Mesothelial cell of epicardium (in vitro differentiated cells): ENCODE measurements around the gene B4GALT5. TPM values are rescaled to one million over a fixed set of nuclear protein-coding genes. Genes with fewer than 3 reads are reported as not detected.

Source experiments
- DNase-seq, 2 experiments: peaks; one replicate each; pipeline ENCODE4 v3.0.0; 2021; ENCODE audit warnings: low spot score in 2 of 2; ENCODE audit not compliant: unreplicated experiment in 2 of 2
- H3K27ac Mint-ChIP-seq: 2 replicates; pipeline ENCODE4 v1.8.0; 2021; ENCODE audit warnings: mixed read lengths
- H3K27me3 Mint-ChIP-seq: 2 replicates; pipeline ENCODE4 v1.8.0; 2021; ENCODE audit warnings: low read depth, mixed read lengths
- H3K36me3 Mint-ChIP-seq: 2 replicates; pipeline ENCODE4 v1.8.0; 2021; ENCODE audit warnings: mixed read lengths
- H3K4me1 Mint-ChIP-seq: 2 replicates; pipeline ENCODE4 v1.8.0; 2021; ENCODE audit warnings: mixed read lengths
- H3K4me3 Mint-ChIP-seq: 2 replicates; pipeline ENCODE4 v1.8.0; 2021; ENCODE audit warnings: mild to moderate bottlenecking, moderate library complexity, mixed read lengths
- H3K9me3 Mint-ChIP-seq: 2 replicates; pipeline ENCODE4 v1.8.0; 2021; ENCODE audit warnings: mixed read lengths
- total RNA-seq: library from RNA; stranded (reverse); gene quantifications from 3 replicates; pipeline ENCODE4 v1.2.1, GENCODE V29; 2021
- TF ChIP-seq, protein P1 (sequence below): fragments of 200-600 bp; sonication (generic); IDR thresholded peaks from one replicate; pipeline ENCODE4 v1.5.0; 2021; ENCODE audit warnings: antibody characterized with exemption; ENCODE audit not compliant: unreplicated experiment

Gene B4GALT5
- total RNA-seq, 1 donor from 2014 or later, result 52.6 TPM

DNA sequence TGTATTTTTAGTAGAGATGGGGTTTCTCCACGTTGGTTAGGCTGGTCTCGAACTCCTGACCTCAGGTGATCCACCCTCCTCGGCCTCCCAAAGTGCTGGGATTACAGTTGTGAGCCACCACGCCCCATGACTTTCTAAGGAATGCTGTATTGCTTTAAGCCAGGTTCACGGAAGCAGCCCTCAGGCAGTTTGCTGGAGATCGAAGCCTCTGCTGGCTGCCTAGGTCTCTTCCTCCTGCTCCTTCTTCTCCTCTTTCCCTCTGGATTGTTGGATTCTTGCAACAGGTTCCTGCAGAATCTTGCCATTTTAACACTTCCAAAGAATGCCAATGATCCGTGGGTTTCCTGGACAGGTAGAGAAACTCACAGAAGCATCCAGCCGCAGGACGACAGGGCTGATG is 29.3 kb upstream of the B4GALT5 start:
- H3K36me3 Mint-ChIP-seq, result no peaks in the 10 kb centered on the region
- no peak overlapping the region for H3K27ac Mint-ChIP-seq
- H3K4me3 Mint-ChIP-seq, result no peak overlapping the region
- H3K27me3 Mint-ChIP-seq, result no peaks in the 10 kb centered on the region
- no peak for DNase-seq
- peaks cover 6% of the 10 kb centered on the region for H3K4me1 Mint-ChIP-seq
- TF ChIP-seq, protein P1, sequence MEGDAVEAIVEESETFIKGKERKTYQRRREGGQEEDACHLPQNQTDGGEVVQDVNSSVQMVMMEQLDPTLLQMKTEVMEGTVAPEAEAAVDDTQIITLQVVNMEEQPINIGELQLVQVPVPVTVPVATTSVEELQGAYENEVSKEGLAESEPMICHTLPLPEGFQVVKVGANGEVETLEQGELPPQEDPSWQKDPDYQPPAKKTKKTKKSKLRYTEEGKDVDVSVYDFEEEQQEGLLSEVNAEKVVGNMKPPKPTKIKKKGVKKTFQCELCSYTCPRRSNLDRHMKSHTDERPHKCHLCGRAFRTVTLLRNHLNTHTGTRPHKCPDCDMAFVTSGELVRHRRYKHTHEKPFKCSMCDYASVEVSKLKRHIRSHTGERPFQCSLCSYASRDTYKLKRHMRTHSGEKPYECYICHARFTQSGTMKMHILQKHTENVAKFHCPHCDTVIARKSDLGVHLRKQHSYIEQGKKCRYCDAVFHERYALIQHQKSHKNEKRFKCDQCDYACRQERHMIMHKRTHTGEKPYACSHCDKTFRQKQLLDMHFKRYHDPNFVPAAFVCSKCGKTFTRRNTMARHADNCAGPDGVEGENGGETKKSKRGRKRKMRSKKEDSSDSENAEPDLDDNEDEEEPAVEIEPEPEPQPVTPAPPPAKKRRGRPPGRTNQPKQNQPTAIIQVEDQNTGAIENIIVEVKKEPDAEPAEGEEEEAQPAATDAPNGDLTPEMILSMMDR, result no peak
- H3K9me3 Mint-ChIP-seq, result peaks cover under 1% of the 10 kb centered on the region

DNA sequence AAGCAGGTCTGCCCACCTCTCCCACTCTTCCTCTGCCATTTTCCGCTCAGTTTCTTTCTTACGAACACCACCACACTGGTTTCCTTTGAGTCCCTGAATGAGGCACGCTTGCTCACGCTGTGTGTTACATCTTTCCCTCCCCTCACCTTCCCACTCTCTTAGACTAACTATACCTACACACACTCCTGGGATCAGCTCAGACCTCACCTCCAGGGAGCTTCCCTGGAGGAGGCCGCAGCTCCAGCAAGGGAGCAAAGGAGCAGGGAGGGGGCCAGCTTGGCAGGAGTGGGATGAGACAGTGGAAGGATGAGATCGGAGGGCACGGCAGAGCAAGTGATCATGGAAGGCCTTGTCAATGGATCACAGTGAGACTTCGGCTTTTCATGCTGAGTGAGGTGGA is 28.3 kb upstream of the B4GALT5 start:
- Mint-ChIP-seq H3K9me3 (peaks cover 3% of the 10 kb centered on the region), H3K27ac (no peak overlapping the region)
- TF ChIP-seq, protein P1, result no peak

DNA sequence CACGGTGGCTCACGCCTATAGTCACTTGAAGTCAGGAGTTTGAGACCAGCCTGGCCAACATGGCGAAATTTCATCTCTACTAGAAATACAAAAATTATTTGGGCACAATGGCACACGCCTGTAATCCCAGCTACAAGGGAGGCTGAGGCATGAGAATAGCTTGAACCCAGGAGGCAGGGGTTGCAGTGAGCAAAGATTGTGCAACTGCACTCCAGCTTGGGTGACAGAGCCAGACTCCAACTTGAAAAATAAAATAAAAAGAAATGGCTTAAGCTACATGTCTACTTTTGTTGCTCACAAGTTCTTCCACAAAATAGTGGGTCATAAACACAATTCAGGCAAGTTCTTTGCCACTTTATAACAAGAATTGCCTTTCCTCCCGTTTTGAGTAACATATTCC is 27.1 kb upstream of the B4GALT5 start:
- peaks cover 3% of the 10 kb centered on the region for H3K9me3 Mint-ChIP-seq
- no peak overlapping the region for H3K27ac Mint-ChIP-seq
- DNase-seq, result no peak
- no peaks in the 10 kb centered on the region for H3K36me3 Mint-ChIP-seq
- H3K4me1 Mint-ChIP-seq, result peaks cover 2% of the 10 kb centered on the region
- no peak overlapping the region for H3K4me3 Mint-ChIP-seq
- no peaks in the 10 kb centered on the region for H3K27me3 Mint-ChIP-seq
- TF ChIP-seq, protein P1, result no peak

More for the DNA sequence above, 28.3 kb upstream of the B4GALT5 start:
- H3K36me3 Mint-ChIP-seq, result no peaks in the 10 kb centered on the region
- no peak overlapping the region for H3K4me3 Mint-ChIP-seq
- H3K4me1 Mint-ChIP-seq, result peaks cover 2% of the 10 kb centered on the region
- DNase-seq, result no peak
- no peaks in the 10 kb centered on the region for H3K27me3 Mint-ChIP-seq

DNA sequence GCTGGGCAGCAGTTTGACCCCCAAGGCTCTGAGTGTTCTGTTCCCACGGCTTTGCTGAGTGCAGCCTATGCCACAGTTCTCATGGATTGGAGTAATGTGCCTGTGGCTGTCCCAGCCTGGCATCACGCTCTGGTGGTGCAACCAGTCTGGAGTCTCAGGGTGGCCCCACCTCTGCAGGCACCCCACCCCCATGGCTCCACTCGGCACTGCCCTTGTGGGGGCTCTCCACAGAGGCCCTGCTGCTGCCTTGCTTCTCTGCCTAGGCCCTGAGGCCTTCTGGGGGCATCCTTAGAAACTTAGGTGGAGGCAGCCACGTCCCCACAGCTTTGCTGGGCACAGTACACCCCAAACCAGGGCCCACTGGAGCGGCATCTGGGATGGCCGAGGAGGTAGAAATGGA is 25.4 kb upstream of the B4GALT5 start:
- Mint-ChIP-seq H3K4me1 (peaks cover 2% of the 10 kb centered on the region), H3K27me3 (no peaks in the 10 kb centered on the region), H3K36me3 (no peaks in the 10 kb centered on the region), H3K9me3 (peaks cover 3% of the 10 kb centered on the region), H3K27ac (no peak overlapping the region), H3K4me3 (no peak overlapping the region)
- DNase-seq, result no peak
- TF ChIP-seq, protein P1, result no peak

DNA sequence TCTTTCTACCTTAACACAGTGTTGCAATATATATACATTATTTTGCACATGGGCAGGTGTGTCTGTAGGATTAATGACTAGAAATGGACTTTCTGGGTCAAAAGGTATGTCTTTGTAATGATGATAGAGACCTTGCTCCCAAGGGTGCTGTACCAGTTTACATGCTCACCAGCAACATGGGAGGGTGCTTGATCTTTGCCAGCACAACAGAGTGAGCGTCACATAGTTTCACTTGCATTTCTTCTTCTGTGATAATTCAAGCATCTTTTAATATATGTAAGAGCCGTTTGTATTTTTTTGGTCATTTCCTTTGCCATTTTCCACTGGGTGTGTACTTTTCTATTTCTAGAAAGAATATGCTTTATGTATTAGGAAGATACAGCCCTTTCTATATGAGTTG is 23.6 kb upstream of the B4GALT5 start:
- Mint-ChIP-seq H3K27me3 (no peaks in the 10 kb centered on the region), H3K4me3 (no peak overlapping the region), H3K4me1 (no peaks in the 10 kb centered on the region), H3K27ac (no peak overlapping the region), H3K9me3 (peaks cover 3% of the 10 kb centered on the region), H3K36me3 (no peaks in the 10 kb centered on the region)
- no peak for DNase-seq
- TF ChIP-seq, protein P1, result no peak

DNA sequence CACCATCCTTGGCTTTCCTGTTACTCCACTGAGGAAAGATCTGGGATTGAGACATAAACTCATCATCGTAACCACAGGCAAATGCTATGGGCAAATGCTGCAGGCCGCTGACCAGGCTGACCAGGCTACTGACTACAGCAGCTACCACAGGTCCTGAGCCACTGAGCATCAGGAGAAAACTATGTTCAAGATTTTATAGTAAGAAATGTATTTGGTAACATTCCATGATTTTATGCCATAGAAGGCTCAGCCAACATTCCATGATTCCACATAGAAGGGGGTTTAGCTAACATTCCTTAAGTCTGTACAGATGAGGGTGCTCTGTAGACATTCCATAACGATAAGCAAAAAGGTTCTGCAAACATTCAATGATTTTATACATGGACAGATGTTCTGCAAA is 16.1 kb upstream of the B4GALT5 start:
- Mint-ChIP-seq H3K27me3 (no peaks in the 10 kb centered on the region), H3K4me3 (no peak overlapping the region), H3K36me3 (no peaks in the 10 kb centered on the region), H3K4me1 (peaks cover 4% of the 10 kb centered on the region), H3K27ac (no peak overlapping the region), H3K9me3 (no peaks in the 10 kb centered on the region)
- no peak for DNase-seq
- TF ChIP-seq, protein P1, result no peak
